Mucosa of descending colon (tissue), 3 donors: ENCODE measurements around the gene PIK3CA. TPM values are rescaled to one million over a fixed set of nuclear protein-coding genes. Genes with fewer than 3 reads are reported as not detected.

Source experiments
- ATAC-seq: fragments of 200-7000 bp; cut with Tn5 transposase; one replicate; pipeline ENCODE4 v1.9.1; 2020; ENCODE audit warnings: mild to moderate bottlenecking, moderate library complexity
- DNase-seq, 3 donors: peaks; one replicate each; pipeline ENCODE4 v3.0.0-alpha.2; 2020
- H3K36me3 ChIP-seq: fragments of 200-600 bp; one replicate; pipeline ENCODE4 v1.8.0; 2021; ENCODE audit warnings: low read depth, mild to moderate bottlenecking
- H3K4me1 ChIP-seq: fragments of 200-600 bp; one replicate; pipeline ENCODE4 v1.8.0; 2021; ENCODE audit warnings: low read depth, mild to moderate bottlenecking
- H3K4me3 ChIP-seq: fragments of 200-600 bp; one replicate; pipeline ENCODE4 v1.8.0; 2021; ENCODE audit warnings: mild to moderate bottlenecking
- H3K9me3 ChIP-seq: fragments of 200-600 bp; one replicate; pipeline ENCODE4 v1.8.0; 2021; ENCODE audit warnings: mild to moderate bottlenecking
- CTCF ChIP-seq: fragments of 200-600 bp; IDR thresholded peaks from one replicate; pipeline ENCODE4 v1.8.0; 2022; ENCODE audit warnings: antibody characterized with exemption, mild to moderate bottlenecking
- intact Hi-C, 2 donors: fragments of 100-400 bp; cut with DNase I in 1 of 2; cut with micrococcal nuclease in 1 of 2; formaldehyde crosslinking; loops; one replicate each; pipeline versions ENCODE4 v1.11.0 to v1.11.1; 2022; cut with DNase I, micrococcal nuclease
- total RNA-seq, 3 donors: library from RNA; stranded (reverse); fragmentation: NEBNext Ultra II Directional in 2 of 3; extraction: Animal tissue kit (Norgen Biotek cat#: 25700) in 2 of 3; gene quantifications; one replicate each; pipeline versions ENCODE4 v1.2.1 to v1.2.4, GENCODE V29; 2021 to 2023
- donor health status: DM: no; HTN: no; CAD: no; lungs with moderate emphysema.
- donor health status: DM: no; HTN: no; CAD: no.
- donor health status: DM: no; HTN: yes; CAD: no.

Gene PIK3CA
- total RNA-seq, 3 donors from 2014 or later: 16.5 to 30.6 (median 19.5) TPM

- peak overlapping the region; percentile 30 for H3K4me3 ChIP-seq
- ATAC-seq (peak; percentile 100), DNase-seq (peak; percentile 75 to 87 (median 83))
- TF ChIP-seq CTCF: no peak
- intact Hi-C loops: no loop called here
- no peaks in the 10 kb centered on the region for H3K36me3 ChIP-seq
- peaks cover 17% of the 10 kb centered on the region for H3K9me3 ChIP-seq
- H3K4me1 ChIP-seq: peaks cover 3% of the 10 kb centered on the region
Measured at GRCh38 chr3:179260949-179261765, 113.0 kb downstream of the PIK3CA start.

DNA sequence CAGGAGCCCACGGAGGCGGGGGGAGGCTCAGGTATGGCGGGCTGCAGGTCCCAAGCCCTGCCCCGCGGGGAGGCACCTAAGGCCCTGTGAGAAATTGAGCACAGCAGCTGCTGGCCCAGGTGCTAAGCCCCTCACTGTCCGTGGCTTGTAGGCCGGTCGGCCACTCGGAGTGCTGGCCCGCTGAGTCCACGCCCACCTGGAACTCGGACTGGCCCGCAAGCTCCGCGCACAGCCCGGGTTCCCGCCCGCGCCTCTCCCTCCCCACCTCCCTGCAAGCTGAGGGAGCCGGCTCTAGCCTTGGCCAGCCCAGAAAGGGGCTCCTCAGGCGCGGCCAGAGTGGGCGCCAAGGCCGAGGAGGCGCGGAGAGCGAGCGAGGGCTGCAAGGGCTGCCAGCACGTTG, 115.0 kb downstream of the PIK3CA start:
- ATAC-seq (no peak), DNase-seq (peak in 1 of 3 donors; percentile 48)
- Histone ChIP-seq H3K4me1 (peaks cover 3% of the 10 kb centered on the region), H3K36me3 (no peaks in the 10 kb centered on the region), H3K9me3 (peaks cover 17% of the 10 kb centered on the region), H3K4me3 (no peak overlapping the region)
- no peak for TF ChIP-seq CTCF
- intact Hi-C loops: no loop called here

- no peak for ATAC-seq
- DNase-seq: no peak
- Histone ChIP-seq H3K36me3 (no peaks in the 10 kb centered on the region), H3K9me3 (peaks cover 10% of the 10 kb centered on the region), H3K4me3 (no peak overlapping the region), H3K4me1 (peaks cover 3% of the 10 kb centered on the region)
- intact Hi-C loops: no loop called here
- TF ChIP-seq CTCF: no peak
Measured at GRCh38 chr3:179264449-179264848, 116.3 kb downstream of the PIK3CA start.

DNA sequence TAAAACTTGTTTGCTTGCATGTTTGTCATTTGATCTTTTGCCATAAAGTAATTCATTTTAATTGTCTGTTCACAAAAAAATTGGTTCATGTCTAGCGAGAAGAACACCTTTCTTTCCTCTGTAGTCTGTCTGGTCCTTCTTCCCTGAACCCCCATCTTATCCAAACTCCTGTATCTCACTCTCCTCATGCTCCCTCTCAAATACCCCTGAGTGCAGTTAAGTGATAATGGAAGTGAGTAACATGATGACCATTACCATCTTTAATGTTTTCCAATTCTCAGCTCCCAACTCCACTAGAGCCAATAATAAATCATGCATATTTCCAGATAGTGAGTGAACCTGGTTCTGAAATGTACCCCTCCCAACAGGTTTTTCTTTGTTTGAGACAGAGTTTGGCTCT, 116.9 kb downstream of the PIK3CA start:
- no peak for TF ChIP-seq CTCF
- DNase-seq (no peak), ATAC-seq (no peak)
- H3K36me3 ChIP-seq: no peaks in the 10 kb centered on the region
- intact Hi-C loops: no loop called here
- H3K9me3 ChIP-seq: peaks cover 4% of the 10 kb centered on the region
- peaks cover 3% of the 10 kb centered on the region for H3K4me1 ChIP-seq
- H3K4me3 ChIP-seq: no peak overlapping the region

DNA sequence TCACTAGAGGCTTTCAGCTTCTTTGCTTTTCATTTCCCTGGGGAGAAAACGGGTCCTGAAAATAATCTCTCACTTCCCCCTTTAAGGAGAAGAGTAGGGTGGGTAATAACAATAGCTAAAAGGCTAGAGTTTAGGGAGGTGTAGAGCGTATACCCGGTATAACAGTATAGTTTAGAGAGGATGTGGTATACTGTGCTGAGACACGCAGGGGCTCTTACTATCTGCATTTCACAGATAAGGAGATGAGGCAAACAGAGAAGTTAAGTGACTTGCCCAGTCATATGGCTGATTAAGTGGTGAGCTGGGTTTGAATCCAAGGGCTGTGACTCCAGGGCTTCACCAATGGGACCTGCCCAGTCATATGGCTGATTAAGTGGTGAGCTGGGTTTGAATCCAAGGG, 117.7 kb downstream of the PIK3CA start:
- H3K4me1 ChIP-seq: peaks cover under 1% of the 10 kb centered on the region
- H3K4me3 ChIP-seq: no peak overlapping the region
- no peaks in the 10 kb centered on the region for H3K36me3 ChIP-seq
- H3K9me3 ChIP-seq: no peaks in the 10 kb centered on the region
- no peak for TF ChIP-seq CTCF
- no peak for DNase-seq
- intact Hi-C loops: no loop called here
- no peak for ATAC-seq
